Measurements from ENCODE around the gene PDF. TPM values are rescaled to one million over a fixed set of nuclear protein-coding genes. Genes with fewer than 3 reads are reported as not detected.

The PDF gene
- total and polyA plus RNA-seq, 2 of the 13 experiments (the other 11 are each of a cell fraction or from before 2014, with no cell fraction given): 12.4 to 48.8 TPM

DNA sequence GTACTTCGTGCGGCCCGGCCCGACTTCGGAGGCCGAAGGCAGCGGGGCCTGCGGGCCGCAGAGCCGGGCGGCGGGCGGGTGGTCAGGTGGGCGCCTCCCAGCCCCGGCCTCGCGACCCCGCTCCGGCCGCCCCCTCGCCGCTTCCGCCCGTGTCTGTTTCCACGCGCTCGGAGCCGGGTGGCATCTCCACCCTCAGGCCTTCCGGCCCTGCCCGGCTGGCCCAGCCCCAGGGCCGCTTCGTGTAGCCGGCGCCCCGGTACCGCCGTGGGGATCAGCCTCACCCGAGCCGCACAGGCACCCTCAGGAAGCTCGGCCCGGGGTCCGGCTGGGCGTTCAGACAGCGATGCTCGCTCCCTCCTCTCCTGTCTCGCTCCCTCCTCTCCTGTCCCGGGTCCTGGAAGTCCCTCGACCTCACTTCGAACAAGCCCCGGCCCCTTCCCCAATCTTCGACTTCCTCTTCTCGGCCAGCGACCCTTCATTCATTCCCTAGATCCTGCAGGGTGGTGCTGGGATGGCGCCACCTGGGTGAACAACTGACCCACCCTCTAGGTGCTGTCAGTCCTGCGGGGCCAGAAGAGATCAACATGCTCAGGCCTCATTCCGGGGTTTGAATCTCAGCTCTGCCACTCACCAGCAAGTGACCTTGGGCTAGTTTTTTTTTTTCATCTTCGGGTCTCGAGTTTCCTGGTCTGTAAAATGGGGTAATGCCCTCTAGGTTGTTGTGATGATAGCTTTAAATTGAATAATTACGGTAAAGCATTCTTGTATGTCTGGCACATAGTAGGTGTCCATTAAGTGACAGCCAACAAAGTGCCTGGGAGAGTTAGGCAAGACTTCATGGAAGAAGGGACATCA lies 18.6 kb downstream of the PDF start (continued):
- TF ChIP-seq, protein P1, sequence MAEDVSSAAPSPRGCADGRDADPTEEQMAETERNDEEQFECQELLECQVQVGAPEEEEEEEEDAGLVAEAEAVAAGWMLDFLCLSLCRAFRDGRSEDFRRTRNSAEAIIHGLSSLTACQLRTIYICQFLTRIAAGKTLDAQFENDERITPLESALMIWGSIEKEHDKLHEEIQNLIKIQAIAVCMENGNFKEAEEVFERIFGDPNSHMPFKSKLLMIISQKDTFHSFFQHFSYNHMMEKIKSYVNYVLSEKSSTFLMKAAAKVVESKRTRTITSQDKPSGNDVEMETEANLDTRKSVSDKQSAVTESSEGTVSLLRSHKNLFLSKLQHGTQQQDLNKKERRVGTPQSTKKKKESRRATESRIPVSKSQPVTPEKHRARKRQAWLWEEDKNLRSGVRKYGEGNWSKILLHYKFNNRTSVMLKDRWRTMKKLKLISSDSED (CRISPR knock-in tag; IDR thresholded peaks at IDR 0.05): no peak
- TF ChIP-seq, protein P2, sequence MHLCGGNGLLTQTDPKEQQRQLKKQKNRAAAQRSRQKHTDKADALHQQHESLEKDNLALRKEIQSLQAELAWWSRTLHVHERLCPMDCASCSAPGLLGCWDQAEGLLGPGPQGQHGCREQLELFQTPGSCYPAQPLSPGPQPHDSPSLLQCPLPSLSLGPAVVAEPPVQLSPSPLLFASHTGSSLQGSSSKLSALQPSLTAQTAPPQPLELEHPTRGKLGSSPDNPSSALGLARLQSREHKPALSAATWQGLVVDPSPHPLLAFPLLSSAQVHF (CRISPR knock-in tag; IDR thresholded peaks at IDR 0.05): no peak
- TF ChIP-seq, protein P3, sequence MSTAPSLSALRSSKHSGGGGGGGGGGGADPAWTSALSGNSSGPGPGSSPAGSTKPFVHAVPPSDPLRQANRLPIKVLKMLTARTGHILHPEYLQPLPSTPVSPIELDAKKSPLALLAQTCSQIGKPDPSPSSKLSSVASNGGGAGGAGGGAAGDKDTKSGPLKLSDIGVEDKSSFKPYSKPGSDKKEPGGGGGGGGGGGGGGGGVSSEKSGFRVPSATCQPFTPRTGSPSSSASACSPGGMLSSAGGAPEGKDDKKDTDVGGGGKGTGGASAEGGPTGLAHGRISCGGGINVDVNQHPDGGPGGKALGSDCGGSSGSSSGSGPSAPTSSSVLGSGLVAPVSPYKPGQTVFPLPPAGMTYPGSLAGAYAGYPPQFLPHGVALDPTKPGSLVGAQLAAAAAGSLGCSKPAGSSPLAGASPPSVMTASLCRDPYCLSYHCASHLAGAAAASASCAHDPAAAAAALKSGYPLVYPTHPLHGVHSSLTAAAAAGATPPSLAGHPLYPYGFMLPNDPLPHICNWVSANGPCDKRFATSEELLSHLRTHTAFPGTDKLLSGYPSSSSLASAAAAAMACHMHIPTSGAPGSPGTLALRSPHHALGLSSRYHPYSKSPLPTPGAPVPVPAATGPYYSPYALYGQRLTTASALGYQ (CRISPR knock-in tag; IDR thresholded peaks at IDR 0.05): peak; percentile 62; the same call in 1 of the 2 replicates
- no peak for TF ChIP-seq ATAD3A (CRISPR knock-in tag; IDR thresholded peaks at IDR 0.05)
- no peak; the same call in none of the 2 replicates for TF ChIP-seq ZNF274 (CRISPR knock-in tag; IDR thresholded peaks at IDR 0.05)
- no peak for TF ChIP-seq CHCHD3 (CRISPR knock-in tag; IDR thresholded peaks at IDR 0.05)
- TF ChIP-seq, protein P4, sequence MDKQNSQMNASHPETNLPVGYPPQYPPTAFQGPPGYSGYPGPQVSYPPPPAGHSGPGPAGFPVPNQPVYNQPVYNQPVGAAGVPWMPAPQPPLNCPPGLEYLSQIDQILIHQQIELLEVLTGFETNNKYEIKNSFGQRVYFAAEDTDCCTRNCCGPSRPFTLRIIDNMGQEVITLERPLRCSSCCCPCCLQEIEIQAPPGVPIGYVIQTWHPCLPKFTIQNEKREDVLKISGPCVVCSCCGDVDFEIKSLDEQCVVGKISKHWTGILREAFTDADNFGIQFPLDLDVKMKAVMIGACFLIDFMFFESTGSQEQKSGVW (CRISPR knock-in tag; IDR thresholded peaks at IDR 0.05; ENCODE audit: borderline replicate concordance): no peak
- TF ChIP-seq, protein P5, sequence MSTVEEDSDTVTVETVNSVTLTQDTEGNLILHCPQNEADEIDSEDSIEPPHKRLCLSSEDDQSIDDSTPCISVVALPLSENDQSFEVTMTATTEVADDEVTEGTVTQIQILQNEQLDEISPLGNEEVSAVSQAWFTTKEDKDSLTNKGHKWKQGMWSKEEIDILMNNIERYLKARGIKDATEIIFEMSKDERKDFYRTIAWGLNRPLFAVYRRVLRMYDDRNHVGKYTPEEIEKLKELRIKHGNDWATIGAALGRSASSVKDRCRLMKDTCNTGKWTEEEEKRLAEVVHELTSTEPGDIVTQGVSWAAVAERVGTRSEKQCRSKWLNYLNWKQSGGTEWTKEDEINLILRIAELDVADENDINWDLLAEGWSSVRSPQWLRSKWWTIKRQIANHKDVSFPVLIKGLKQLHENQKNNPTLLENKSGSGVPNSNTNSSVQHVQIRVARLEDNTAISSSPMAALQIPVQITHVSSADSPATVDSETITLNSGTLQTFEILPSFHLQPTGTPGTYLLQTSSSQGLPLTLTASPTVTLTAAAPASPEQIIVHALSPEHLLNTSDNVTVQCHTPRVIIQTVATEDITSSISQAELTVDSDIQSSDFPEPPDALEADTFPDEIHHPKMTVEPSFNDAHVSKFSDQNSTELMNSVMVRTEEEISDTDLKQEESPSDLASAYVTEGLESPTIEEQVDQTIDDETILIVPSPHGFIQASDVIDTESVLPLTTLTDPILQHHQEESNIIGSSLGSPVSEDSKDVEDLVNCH (CRISPR knock-in tag; IDR thresholded peaks at IDR 0.05): 0 out of 2 replicates have a peak, but pooled peaks have one; percentile 71
- TF ChIP-seq, protein P6, sequence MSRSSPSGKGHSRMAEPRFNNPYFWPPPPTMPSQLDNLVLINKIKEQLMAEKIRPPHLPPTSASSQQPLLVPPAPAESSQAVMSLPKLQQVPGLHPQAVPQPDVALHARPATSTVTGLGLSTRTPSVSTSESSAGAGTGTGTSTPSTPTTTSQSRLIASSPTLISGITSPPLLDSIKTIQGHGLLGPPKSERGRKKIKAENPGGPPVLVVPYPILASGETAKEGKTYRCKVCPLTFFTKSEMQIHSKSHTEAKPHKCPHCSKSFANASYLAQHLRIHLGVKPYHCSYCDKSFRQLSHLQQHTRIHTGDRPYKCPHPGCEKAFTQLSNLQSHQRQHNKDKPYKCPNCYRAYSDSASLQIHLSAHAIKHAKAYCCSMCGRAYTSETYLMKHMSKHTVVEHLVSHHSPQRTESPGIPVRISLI (CRISPR knock-in tag; IDR thresholded peaks at IDR 0.05; ENCODE audit: borderline replicate concordance): peak; percentile 92
- no peak; the same call in 1 of the 2 replicates for TF ChIP-seq KMT2A (CRISPR knock-in tag; IDR thresholded peaks at IDR 0.05)
- no peak for TF ChIP-seq ZNF335 (CRISPR knock-in tag; IDR thresholded peaks at IDR 0.05)
- TF ChIP-seq ZNF484 (CRISPR knock-in tag; IDR thresholded peaks at IDR 0.05; ENCODE audit: borderline replicate concordance, low read depth): no peak
- peak; percentile 72; the same call in 1 of the 2 replicates for TF ChIP-seq FOXC1 (CRISPR knock-in tag; IDR thresholded peaks at IDR 0.05; ENCODE audit: borderline replicate concordance)
- TF ChIP-seq FLYWCH1 (CRISPR knock-in tag; IDR thresholded peaks at IDR 0.05): no peak
- TF ChIP-seq DNMT1 (CRISPR knock-in tag; IDR thresholded peaks at IDR 0.05): no peak
- TF ChIP-seq ZMYM4 (CRISPR knock-in tag; IDR thresholded peaks at IDR 0.05): no peak; the same call in 1 of the 2 replicates
- no peak for TF ChIP-seq SNRNP70 (IDR thresholded peaks at IDR 0.05; ENCODE audit: low read depth, low read length)
- TF ChIP-seq, protein P7, sequence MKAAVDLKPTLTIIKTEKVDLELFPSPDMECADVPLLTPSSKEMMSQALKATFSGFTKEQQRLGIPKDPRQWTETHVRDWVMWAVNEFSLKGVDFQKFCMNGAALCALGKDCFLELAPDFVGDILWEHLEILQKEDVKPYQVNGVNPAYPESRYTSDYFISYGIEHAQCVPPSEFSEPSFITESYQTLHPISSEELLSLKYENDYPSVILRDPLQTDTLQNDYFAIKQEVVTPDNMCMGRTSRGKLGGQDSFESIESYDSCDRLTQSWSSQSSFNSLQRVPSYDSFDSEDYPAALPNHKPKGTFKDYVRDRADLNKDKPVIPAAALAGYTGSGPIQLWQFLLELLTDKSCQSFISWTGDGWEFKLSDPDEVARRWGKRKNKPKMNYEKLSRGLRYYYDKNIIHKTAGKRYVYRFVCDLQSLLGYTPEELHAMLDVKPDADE (CRISPR knock-in tag; IDR thresholded peaks at IDR 0.05): no peak
- TF ChIP-seq ZFP36L1 (CRISPR knock-in tag; IDR thresholded peaks at IDR 0.05): peak; percentile 46; the same call in 1 of the 2 replicates
